SU-DHL-6 (cell line): ENCODE measurements around the gene NFATC3.

ENCODE experiments used
- H2AFZ ChIP-seq: fragments of 200-600 bp; sonication (generic); 2 replicates; pipeline ENCODE4 v1.6.1; 2014; ENCODE audit warnings: low read depth, mild to moderate bottlenecking, moderate library complexity, mixed read lengths, antibody characterized with exemption, low read length; ENCODE audit not compliant: severe bottlenecking
- H3F3A ChIP-seq: fragments of 200-600 bp; shearing (Covaris generic); 2 replicates; pipeline ENCODE4 v1.6.0; 2016; ENCODE audit warnings: antibody characterized with exemption, mild to moderate bottlenecking; ENCODE audit not compliant: insufficient read depth
- H3K27ac ChIP-seq: fragments of 200-600 bp; sonication (generic); 2 replicates; pipeline ENCODE4 v1.5.1; 2016; ENCODE audit warnings: low read depth, mild to moderate bottlenecking, low read length, moderate library complexity, mixed read lengths
- H3K27me3 ChIP-seq: fragments of 200-600 bp; sonication (generic), shearing (Covaris generic); 2 replicates; pipeline ENCODE4 v1.6.0; 2014; ENCODE audit warnings: mild to moderate bottlenecking, low read length
- H3K36me3 ChIP-seq: fragments of 200-600 bp; sonication (generic); 2 replicates; pipeline ENCODE4 v1.6.1; 2014; ENCODE audit warnings: mild to moderate bottlenecking, low read length, mixed read lengths
- H3K4me2 ChIP-seq: fragments of 300-600, 200-600 bp; shearing (Covaris generic), sonication (generic); 2 replicates; pipeline ENCODE4 v1.6.0; 2014; ENCODE audit warnings: low read length, low read depth, mild to moderate bottlenecking; ENCODE audit not compliant: poor library complexity, severe bottlenecking
- H3K4me3 ChIP-seq: fragments of 200-600 bp; sonication (generic); 2 replicates; pipeline ENCODE4 v1.5.1; 2014; ENCODE audit warnings: antibody characterized with exemption, low read length, mild to moderate bottlenecking, mixed read lengths; ENCODE audit not compliant: insufficient read depth, poor library complexity, severe bottlenecking
- H3K79me2 ChIP-seq: fragments of 200-600 bp; sonication (generic); 2 replicates; pipeline ENCODE4 v1.6.1; 2014; ENCODE audit warnings: mild to moderate bottlenecking, low read length, moderate library complexity; ENCODE audit not compliant: insufficient read depth
- H3K9ac ChIP-seq: fragments of 200-600 bp; sonication (generic); 2 replicates; pipeline ENCODE4 v1.7.0; 2014; ENCODE audit warnings: mild to moderate bottlenecking, low read length
- H3K9me2 ChIP-seq: fragments of 200-600 bp; sonication (generic); replicated peaks from 2 replicates; pipeline ENCODE4 v1.6.1; 2014; ENCODE audit warnings: low read length; ENCODE audit not compliant: insufficient read depth
- H3K9me3 ChIP-seq: fragments of 200-600 bp; sonication (generic); 2 replicates; pipeline ENCODE4 v1.6.1; 2014; ENCODE audit warnings: low read length, mixed read lengths; ENCODE audit not compliant: insufficient read depth
- H4K20me1 ChIP-seq: fragments of 200-600 bp; sonication (generic); 2 replicates; pipeline ENCODE4 v1.6.1; 2014; ENCODE audit warnings: low read depth, mild to moderate bottlenecking, antibody characterized with exemption, low read length, moderate library complexity, mixed read lengths
- EZH2phosphoT487 ChIP-seq: fragments of 200-600 bp; sonication (generic), shearing (Covaris generic); conservative IDR thresholded peaks from 2 replicates; pipeline ENCODE4 v1.6.1; 2018; ENCODE audit warnings: mild to moderate bottlenecking, antibody characterized with exemption, low read length, moderate library complexity, mixed read lengths
- TF ChIP-seq, protein P1 (sequence below): fragments of 200-600 bp; sonication (generic); IDR thresholded peaks from one replicate; pipeline ENCODE4 v1.5.1; 2017; ENCODE audit warnings: antibody characterized with exemption, mild to moderate bottlenecking, low read length, moderate library complexity; ENCODE audit not compliant: insufficient read depth, poor library complexity, severe bottlenecking

NFATC3 gene

DNA sequence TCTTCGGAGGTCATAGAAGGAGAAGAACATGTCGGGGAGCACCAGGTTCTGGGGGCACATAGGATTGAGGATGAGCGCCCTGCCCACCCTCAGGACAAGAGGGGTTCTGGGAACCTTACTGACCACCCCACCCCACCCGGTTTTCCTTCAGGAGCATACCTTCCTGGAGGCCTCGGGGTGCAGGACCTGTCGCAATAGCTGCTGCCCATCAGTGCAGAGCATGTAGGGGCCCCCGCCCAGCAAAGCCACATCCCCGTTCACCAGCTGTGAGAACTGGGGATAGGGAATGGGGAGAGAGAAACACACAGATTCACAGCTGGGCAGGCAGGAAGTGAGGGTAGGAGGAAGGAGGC, 148.6 kb downstream of the NFATC3 start:
- no peak overlapping the region for H3K4me3 ChIP-seq
- no peaks in the 10 kb centered on the region for H3K27me3 ChIP-seq
- H3K4me2 ChIP-seq, result no peak overlapping the region
- H4K20me1 ChIP-seq, result no peaks in the 10 kb centered on the region
- no peaks in the 10 kb centered on the region for H3K36me3 ChIP-seq
- no peak for TF ChIP-seq EZH2phosphoT487
- TF ChIP-seq, protein P1, sequence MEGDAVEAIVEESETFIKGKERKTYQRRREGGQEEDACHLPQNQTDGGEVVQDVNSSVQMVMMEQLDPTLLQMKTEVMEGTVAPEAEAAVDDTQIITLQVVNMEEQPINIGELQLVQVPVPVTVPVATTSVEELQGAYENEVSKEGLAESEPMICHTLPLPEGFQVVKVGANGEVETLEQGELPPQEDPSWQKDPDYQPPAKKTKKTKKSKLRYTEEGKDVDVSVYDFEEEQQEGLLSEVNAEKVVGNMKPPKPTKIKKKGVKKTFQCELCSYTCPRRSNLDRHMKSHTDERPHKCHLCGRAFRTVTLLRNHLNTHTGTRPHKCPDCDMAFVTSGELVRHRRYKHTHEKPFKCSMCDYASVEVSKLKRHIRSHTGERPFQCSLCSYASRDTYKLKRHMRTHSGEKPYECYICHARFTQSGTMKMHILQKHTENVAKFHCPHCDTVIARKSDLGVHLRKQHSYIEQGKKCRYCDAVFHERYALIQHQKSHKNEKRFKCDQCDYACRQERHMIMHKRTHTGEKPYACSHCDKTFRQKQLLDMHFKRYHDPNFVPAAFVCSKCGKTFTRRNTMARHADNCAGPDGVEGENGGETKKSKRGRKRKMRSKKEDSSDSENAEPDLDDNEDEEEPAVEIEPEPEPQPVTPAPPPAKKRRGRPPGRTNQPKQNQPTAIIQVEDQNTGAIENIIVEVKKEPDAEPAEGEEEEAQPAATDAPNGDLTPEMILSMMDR, result no peak
- H3K9me2 ChIP-seq, result no peaks in the 10 kb centered on the region
- H2AFZ ChIP-seq, result no peak overlapping the region
- no peak overlapping the region for H3K27ac ChIP-seq
- no peak overlapping the region for H3K9ac ChIP-seq
- no peaks in the 10 kb centered on the region for H3K9me3 ChIP-seq
- H3F3A ChIP-seq, result peaks cover 7% of the 10 kb centered on the region; the same call in 1 of the 2 replicates
- H3K79me2 ChIP-seq, result no peaks in the 10 kb centered on the region

DNA sequence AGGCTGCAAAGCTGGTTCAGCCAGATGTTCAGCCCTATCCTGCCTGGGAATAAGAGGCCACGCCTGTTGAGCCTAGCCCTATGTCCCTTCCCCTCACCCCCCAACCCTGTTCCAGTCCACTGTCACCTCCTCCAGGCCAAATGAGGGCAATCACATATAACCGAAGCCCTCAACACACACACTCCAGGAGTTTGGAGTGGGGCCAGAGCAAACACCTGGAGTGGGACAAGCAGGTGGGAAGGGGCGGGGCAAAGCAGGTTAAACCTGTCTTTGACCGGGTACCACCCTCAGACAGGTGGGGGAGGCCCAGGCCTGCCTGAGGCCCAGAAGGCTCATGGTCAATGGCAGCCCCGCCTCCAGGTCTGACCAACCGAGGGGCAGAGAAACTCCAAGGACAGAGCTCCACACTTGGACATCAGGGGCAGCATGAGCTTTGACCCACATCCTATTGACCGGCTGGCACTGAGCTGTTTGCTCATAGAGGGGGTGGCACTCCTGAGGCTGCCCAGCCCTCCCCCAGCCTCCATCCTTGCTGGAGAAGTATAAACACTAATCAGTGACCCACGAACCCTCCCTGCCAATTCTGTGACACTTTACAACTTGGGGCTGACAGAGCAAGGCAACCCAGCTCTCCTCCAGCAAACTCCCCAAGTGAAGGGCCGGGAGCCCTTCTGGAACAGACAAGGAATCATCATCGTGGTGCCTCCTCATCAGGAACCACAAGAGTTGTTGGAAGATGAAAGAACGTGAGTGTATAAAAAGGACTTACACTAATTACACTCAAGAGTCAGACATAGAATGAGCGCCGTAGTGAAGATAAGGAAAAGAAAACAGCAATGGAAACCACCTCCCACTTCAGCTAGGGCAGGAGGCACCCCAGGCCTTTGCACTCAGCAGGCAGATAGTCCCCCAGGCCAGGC, 149.3 kb downstream of the NFATC3 start:
- no peak overlapping the region for H3K9ac ChIP-seq
- no peak for TF ChIP-seq EZH2phosphoT487
- no peak overlapping the region for H3K27ac ChIP-seq
- H3F3A ChIP-seq, result peaks cover 7% of the 10 kb centered on the region; the same call in 1 of the 2 replicates
- H3K4me3 ChIP-seq, result no peak overlapping the region
- no peaks in the 10 kb centered on the region for H3K27me3 ChIP-seq
- no peaks in the 10 kb centered on the region for H3K79me2 ChIP-seq
- H3K9me2 ChIP-seq, result no peaks in the 10 kb centered on the region
- H3K9me3 ChIP-seq, result no peaks in the 10 kb centered on the region
- H3K4me2 ChIP-seq, result no peak overlapping the region
- no peaks in the 10 kb centered on the region for H4K20me1 ChIP-seq
- H3K36me3 ChIP-seq, result no peaks in the 10 kb centered on the region
- no peak overlapping the region for H2AFZ ChIP-seq

DNA sequence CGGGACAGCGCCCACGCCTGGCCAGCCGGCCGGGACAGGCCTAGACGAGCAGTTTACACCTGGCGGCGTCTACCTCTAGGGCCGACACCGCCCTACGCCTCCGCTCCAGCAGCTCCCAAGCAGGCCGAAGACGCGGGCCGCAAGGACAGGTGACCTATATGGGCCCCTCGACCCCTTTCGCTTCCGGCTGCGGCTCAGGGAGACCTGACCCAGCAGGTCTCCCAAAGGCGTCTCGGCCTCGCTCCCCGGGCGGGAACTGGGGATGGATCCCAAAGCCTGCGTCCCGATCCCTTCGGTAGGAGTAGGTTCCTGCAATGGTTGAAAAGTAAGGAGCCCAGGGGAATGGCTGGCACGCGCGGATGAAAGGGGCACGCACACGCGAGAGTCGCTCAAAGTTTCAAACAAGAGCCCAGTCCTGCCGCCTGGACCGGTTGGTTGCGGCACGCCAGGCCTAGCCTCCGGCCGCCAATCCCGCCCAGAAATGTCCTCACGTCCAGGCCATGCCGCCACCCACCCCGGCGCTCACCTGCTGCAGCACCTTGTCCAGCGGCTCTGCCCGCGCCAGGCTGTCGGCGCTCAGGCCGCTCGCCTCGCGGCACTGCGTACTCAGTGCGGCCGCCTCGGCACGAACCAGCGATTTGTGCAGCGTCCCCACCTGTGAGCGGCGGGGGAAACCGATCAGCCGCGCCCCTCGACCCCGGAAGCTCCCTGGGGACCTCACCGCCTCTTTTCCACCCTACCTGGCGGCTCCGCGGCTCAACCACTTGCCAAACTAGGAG, 150.1 kb downstream of the NFATC3 start:
- no peaks in the 10 kb centered on the region for H3K9me3 ChIP-seq
- no peaks in the 10 kb centered on the region for H3K36me3 ChIP-seq
- H4K20me1 ChIP-seq, result no peaks in the 10 kb centered on the region
- H3K27ac ChIP-seq, result no peak overlapping the region
- H3K4me2 ChIP-seq, result no peak overlapping the region
- H3K27me3 ChIP-seq, result no peaks in the 10 kb centered on the region
- no peaks in the 10 kb centered on the region for H3K79me2 ChIP-seq
- TF ChIP-seq, protein P1, result no peak
- TF ChIP-seq EZH2phosphoT487, result no peak
- H2AFZ ChIP-seq, result no peak overlapping the region
- peaks cover 7% of the 10 kb centered on the region; the same call in 1 of the 2 replicates for H3F3A ChIP-seq
- no peak overlapping the region for H3K4me3 ChIP-seq
- H3K9ac ChIP-seq, result no peak overlapping the region
- no peaks in the 10 kb centered on the region for H3K9me2 ChIP-seq
